Measurements from ENCODE around the gene KRTAP9-1. TPM values are rescaled to one million over a fixed set of nuclear protein-coding genes. Genes with fewer than 3 reads are reported as not detected.
"Not testable (repeated sequence)": the region's sequence is repeated elsewhere in the genome, so short reads cannot be mapped to it uniquely, and the experiment has no call there.

Gene KRTAP9-1
- total and polyA plus RNA-seq, 7 donors, result not detected

DNA sequence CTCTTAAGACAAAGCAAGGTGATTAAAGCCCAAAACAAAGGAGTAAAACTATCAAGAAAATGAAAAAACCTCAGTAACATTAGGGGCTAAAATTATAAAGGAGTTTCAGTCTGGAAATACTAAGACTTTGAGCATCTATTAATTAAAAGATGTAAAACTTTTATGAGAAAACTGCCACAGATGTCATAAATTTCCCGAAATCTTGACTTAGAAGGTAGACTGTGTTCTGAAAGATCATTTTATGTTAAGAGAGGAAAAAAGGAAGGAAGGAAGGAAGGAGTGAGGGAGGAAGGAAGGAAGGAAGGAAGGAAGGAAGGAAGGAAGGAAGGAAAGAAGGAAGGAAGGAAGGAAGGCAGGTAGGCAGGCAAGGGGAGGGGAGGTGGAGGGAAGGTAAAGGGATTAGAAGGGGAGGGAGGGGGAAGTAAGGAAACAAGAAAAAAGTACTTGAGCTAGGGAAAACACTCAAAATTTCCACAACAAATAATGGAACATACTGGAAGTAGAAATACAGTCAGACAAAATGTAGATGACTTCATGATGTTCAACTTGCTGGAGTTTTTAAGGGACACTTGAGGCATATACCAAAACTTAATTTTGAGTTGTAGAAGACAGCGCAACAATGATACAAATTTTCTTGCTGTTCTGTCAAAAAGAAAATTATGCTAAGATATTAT lies 42.0 kb upstream of the KRTAP9-1 start:
- TF ChIP-seq, protein P1, sequence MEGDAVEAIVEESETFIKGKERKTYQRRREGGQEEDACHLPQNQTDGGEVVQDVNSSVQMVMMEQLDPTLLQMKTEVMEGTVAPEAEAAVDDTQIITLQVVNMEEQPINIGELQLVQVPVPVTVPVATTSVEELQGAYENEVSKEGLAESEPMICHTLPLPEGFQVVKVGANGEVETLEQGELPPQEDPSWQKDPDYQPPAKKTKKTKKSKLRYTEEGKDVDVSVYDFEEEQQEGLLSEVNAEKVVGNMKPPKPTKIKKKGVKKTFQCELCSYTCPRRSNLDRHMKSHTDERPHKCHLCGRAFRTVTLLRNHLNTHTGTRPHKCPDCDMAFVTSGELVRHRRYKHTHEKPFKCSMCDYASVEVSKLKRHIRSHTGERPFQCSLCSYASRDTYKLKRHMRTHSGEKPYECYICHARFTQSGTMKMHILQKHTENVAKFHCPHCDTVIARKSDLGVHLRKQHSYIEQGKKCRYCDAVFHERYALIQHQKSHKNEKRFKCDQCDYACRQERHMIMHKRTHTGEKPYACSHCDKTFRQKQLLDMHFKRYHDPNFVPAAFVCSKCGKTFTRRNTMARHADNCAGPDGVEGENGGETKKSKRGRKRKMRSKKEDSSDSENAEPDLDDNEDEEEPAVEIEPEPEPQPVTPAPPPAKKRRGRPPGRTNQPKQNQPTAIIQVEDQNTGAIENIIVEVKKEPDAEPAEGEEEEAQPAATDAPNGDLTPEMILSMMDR (IDR thresholded peaks at IDR 0.05), result no peak
- intact Hi-C loops (cut with DNase I), result no loop called here
- Histone ChIP-seq H3K27ac (no peak overlapping the region), H3K4me1 (no peaks in the 10 kb centered on the region), H3K36me3 (ENCODE audit: insufficient read depth in 1 of 2, low read depth in 1 of 2) (no peaks in the 10 kb centered on the region), H3K9me3 (peaks cover 6% of the 10 kb centered on the region), H3K4me3 (no peak overlapping the region), H3K27me3 (ENCODE audit: insufficient read depth in 3 of 3, low read length in 2 of 3) (peaks cover 0 to 2% (median 0%) of the 10 kb centered on the region in 3 donors)
- WGBS, 3 donors, result 88 to 92% (median 89%) methylated on average over 2 of the region's 2 CpGs
- no peak for DNase-seq
- no peak for ATAC-seq

DNA sequence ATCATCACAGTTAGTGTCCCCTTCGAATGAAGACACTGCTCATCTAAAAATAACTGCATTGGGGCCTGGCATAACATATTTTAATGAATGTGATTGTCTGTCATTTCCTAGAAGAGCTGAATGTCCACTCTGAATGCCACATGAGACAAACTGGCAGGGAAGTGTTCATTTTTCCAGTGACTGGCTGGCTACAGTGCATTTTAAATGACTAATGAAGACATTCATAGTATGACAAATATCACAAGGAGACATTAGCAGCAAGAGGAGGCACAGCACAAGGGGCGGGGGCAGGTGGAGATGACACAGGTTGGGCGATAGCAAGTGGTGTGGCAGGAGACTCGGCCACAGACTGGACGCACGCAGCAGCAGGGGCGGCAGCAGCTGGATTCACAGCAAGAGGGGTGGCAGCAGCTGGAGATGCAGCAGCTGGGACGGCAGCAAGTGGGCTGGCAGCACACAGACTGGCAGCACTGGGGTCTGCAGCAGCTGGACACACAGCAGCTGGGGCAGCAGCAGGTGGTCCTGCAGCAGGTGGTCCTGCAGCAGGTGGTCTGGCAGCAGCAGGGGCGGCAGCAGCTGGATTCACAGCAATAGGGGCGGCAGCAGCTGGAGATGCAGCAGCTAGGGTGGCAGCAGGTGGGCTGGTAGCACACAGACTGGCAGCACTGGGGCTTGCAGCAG lies 40.6 kb upstream of the KRTAP9-1 start:
- ATAC-seq; H3K4me3 ChIP-seq; H3K4me1 ChIP-seq; H3K27me3 ChIP-seq (ENCODE audit: insufficient read depth in 3 of 3, low read length in 2 of 3); H3K36me3 ChIP-seq (ENCODE audit: insufficient read depth in 1 of 2, low read depth in 1 of 2); DNase-seq; H3K27ac ChIP-seq; H3K9me3 ChIP-seq; intact Hi-C loops (cut with DNase I): not testable (repeated sequence)
- 74 to 76% (median 75%) methylated on average over 10 of the region's 10 CpGs for WGBS, 3 donors

DNA sequence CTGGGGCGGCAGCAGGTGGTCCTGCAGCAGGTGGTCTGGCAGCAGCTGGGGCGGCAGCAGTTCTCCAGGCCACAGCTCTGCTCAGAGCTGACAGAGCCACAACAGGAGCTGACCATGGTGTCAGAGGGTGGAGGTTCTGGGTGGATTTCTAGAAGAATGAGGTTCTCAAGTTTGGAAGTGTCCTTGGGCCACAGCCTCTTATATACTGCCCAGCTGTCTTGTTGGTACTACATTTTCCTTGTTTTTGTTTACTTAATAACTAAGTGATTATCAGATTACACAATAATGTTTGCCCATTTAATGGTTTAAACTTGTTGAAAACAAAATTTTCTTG lies 40.1 kb upstream of the KRTAP9-1 start, which contains the start of gene KRTAP4-5:
TSS of gene KRTAP4-5 (minus strand) at position 174 of the 334 bp plus-strand sequence. CDS start at position 116, 58 bp downstream.
- H3K4me3 ChIP-seq, result no peak within 1 kb of the TSS
- TF ChIP-seq, protein P1 (IDR thresholded peaks at IDR 0.05), result no peak
- peaks cover 0 to 2% (median 0%) of the 10 kb centered on the region in 3 donors for H3K27me3 ChIP-seq (ENCODE audit: insufficient read depth in 3 of 3, low read length in 2 of 3)
- 55 to 58% (median 56%) methylated on average over 2 of the region's 2 CpGs for WGBS, 3 donors
- no peak for DNase-seq
- no peak within 1 kb of the TSS for H3K27ac ChIP-seq
- intact Hi-C loops (cut with DNase I), result no loop called here
- no peaks in the 10 kb centered on the region for H3K9me3 ChIP-seq
- ATAC-seq, result no peak
- H3K4me1 ChIP-seq, result no peaks in the 10 kb centered on the region
- H3K36me3 ChIP-seq (ENCODE audit: insufficient read depth in 1 of 2, low read depth in 1 of 2), result no peaks in the 10 kb centered on the region

DNA sequence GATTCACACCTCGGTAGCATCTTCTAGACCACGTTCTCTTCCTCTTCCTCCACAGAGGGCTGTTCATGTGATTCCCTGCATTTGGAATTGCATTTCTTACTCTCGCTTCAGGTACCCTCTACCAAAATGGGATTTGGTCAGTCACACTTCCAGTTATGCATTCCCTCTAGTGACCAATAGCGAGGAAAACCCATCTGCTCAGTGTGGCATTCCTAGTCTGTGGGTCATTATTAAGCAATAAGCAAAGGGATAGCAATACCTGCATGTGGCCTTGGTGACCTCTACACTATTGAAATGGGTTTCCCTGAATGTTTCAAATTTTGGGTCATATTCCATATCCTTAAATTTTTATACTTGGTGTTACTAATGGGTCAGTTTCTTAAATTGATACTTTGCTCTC lies 39.7 kb upstream of the KRTAP9-1 start:
- Histone ChIP-seq H3K4me3 (no peak overlapping the region), H3K9me3 (no peaks in the 10 kb centered on the region), H3K27me3 (ENCODE audit: insufficient read depth in 3 of 3, low read length in 2 of 3) (peaks cover 0 to 2% (median 2%) of the 10 kb centered on the region in 3 donors), H3K36me3 (ENCODE audit: insufficient read depth in 1 of 2, low read depth in 1 of 2) (no peaks in the 10 kb centered on the region), H3K27ac (no peak overlapping the region), H3K4me1 (no peaks in the 10 kb centered on the region)
- TF ChIP-seq, protein P1 (IDR thresholded peaks at IDR 0.05), result no peak
- intact Hi-C loops (cut with DNase I), result no loop called here
- no peak for DNase-seq
- ATAC-seq, result no peak
- WGBS, 3 donors, result 83 to 88% (median 87%) methylated on average over 4 of the region's 4 CpGs

DNA sequence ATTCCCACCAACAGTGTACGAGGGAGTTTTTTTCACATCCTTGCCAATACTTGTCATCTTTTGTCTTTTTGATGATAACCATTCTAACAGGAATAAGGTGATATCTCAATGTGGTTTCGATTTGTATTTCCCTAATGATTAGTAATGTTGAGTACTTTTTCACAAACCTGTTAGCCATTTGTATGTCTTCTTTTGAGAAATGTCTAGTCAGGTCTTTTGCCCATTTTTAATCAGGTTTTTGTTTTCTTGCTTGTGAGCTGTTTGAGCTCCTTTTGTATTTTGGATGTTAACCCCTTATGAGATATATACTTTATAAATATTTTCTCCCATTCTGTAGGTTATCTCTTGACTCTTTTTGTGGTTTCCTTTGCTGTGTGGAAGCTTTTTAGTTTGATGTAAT lies 38.2 kb upstream of the KRTAP9-1 start:
- Histone ChIP-seq H3K4me1 (no peaks in the 10 kb centered on the region), H3K27me3 (ENCODE audit: insufficient read depth in 3 of 3, low read length in 2 of 3) (peaks cover 0 to 10% (median 2%) of the 10 kb centered on the region in 3 donors), H3K4me3 (no peak overlapping the region), H3K9me3 (no peaks in the 10 kb centered on the region), H3K27ac (no peak overlapping the region), H3K36me3 (ENCODE audit: insufficient read depth in 1 of 2, low read depth in 1 of 2) (no peaks in the 10 kb centered on the region)
- TF ChIP-seq, protein P1 (IDR thresholded peaks at IDR 0.05), result no peak
- DNase-seq (no peak), ATAC-seq (no peak)
- intact Hi-C loops (cut with DNase I), result no loop called here
- 77 to 82% (median 78%) methylated on average over 2 of the region's 2 CpGs for WGBS, 3 donors
